ENCODE measurements around the gene PAK2. TPM values are rescaled to one million over a fixed set of nuclear protein-coding genes. Genes with fewer than 3 reads are reported as not detected.
"Not testable (repeated sequence)": the region's sequence is repeated elsewhere in the genome, so short reads cannot be mapped to it uniquely, and the experiment has no call there.

PAK2 gene
- total RNA-seq, 1 donor from 2014 or later = 53.6 TPM

DNA sequence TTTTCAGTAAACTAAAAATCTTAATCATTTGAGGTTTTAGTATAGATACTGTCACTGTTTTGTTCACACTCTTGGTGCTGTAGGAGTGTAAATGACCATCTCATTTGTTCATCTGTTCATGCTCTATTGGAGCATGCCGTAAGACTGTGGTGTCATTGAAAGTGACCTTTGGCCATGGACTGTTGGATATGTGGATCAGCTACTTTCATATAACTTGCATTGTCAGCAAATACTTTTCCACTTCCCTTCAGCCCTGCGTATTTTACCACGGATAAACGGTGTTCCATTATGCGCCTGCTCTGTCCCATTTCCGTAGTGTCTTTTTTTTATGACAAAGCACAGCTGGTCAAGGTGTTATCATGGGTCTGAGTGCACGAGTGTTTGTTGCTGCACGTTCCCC is 95.4 kb downstream of the PAK2 start:
- no peaks in the 10 kb centered on the region for H3K27me3 Mint-ChIP-seq (ENCODE audit: insufficient read depth, low read depth)
- no peaks in the 10 kb centered on the region for H3K4me1 Mint-ChIP-seq
- no peaks in the 10 kb centered on the region for H3K79me2 ChIP-seq (ENCODE audit: low read depth)
- no peak overlapping the region for H3K27ac ChIP-seq
- TF ChIP-seq EZH2 (IDR thresholded peaks at IDR 0.05) (no peak), EZH2phosphoT487 (IDR thresholded peaks at IDR 0.05) (no peak)
- TF ChIP-seq, protein P1, sequence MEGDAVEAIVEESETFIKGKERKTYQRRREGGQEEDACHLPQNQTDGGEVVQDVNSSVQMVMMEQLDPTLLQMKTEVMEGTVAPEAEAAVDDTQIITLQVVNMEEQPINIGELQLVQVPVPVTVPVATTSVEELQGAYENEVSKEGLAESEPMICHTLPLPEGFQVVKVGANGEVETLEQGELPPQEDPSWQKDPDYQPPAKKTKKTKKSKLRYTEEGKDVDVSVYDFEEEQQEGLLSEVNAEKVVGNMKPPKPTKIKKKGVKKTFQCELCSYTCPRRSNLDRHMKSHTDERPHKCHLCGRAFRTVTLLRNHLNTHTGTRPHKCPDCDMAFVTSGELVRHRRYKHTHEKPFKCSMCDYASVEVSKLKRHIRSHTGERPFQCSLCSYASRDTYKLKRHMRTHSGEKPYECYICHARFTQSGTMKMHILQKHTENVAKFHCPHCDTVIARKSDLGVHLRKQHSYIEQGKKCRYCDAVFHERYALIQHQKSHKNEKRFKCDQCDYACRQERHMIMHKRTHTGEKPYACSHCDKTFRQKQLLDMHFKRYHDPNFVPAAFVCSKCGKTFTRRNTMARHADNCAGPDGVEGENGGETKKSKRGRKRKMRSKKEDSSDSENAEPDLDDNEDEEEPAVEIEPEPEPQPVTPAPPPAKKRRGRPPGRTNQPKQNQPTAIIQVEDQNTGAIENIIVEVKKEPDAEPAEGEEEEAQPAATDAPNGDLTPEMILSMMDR (IDR thresholded peaks at IDR 0.05) = no peak
- no peak overlapping the region for H3K4me3 Mint-ChIP-seq
- peaks cover 7% of the 10 kb centered on the region for H3K36me3 Mint-ChIP-seq
- no peaks in the 10 kb centered on the region for H4K20me1 ChIP-seq (ENCODE audit: low read depth)
- H3K4me1 ChIP-seq = no peaks in the 10 kb centered on the region
- no peak overlapping the region for H3K4me2 ChIP-seq
- no peak overlapping the region for H3K4me3 ChIP-seq
- DNase-seq (ENCODE audit: low spot score) = no peak
- no peak overlapping the region for H3K27ac Mint-ChIP-seq
- no peak overlapping the region for H3K9ac ChIP-seq
- H3K27me3 ChIP-seq = no peaks in the 10 kb centered on the region
- H3K9me3 ChIP-seq (ENCODE audit: low read depth) = no peaks in the 10 kb centered on the region
- H3K9me3 Mint-ChIP-seq = no peaks in the 10 kb centered on the region
- H3K36me3 ChIP-seq = peaks cover 9% of the 10 kb centered on the region
- no peak overlapping the region for H2AFZ ChIP-seq (replicated peaks)
- peaks cover 12% of the 10 kb centered on the region for H3F3A ChIP-seq (ENCODE audit: low read depth)

DNA sequence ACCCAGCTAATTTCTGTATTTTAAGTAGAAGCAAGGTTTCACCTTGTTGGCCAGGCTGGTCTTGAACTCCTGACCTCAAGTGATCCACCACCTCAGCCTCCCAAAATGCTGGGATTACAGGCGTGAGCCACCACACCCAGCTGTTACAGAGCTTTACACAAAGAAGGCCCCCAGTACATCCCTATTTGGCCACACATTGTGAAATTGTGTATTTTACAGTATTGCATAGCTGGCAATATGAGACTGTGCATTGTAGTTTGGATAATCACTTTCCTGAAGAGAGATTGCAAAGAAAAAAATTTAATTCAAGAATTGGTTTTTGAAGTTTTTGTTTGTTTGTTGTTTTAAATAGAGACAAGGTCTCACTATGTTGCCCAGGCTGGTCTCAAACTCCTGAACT is 97.0 kb downstream of the PAK2 start:
- not testable (repeated sequence) for H3K36me3 Mint-ChIP-seq; H2AFZ ChIP-seq (replicated peaks); H3K4me1 ChIP-seq; H3K27ac Mint-ChIP-seq; H3K36me3 ChIP-seq; H3K27me3 Mint-ChIP-seq (ENCODE audit: insufficient read depth, low read depth); H3K27me3 ChIP-seq; H3K9me3 Mint-ChIP-seq; H3K27ac ChIP-seq; H3K4me2 ChIP-seq; H3K4me1 Mint-ChIP-seq; H3K4me3 ChIP-seq; DNase-seq (ENCODE audit: low spot score); H4K20me1 ChIP-seq (ENCODE audit: low read depth); H3K4me3 Mint-ChIP-seq; H3K9me3 ChIP-seq (ENCODE audit: low read depth); H3K79me2 ChIP-seq (ENCODE audit: low read depth); H3K9ac ChIP-seq
- peaks cover 12% of the 10 kb centered on the region for H3F3A ChIP-seq (ENCODE audit: low read depth)

DNA sequence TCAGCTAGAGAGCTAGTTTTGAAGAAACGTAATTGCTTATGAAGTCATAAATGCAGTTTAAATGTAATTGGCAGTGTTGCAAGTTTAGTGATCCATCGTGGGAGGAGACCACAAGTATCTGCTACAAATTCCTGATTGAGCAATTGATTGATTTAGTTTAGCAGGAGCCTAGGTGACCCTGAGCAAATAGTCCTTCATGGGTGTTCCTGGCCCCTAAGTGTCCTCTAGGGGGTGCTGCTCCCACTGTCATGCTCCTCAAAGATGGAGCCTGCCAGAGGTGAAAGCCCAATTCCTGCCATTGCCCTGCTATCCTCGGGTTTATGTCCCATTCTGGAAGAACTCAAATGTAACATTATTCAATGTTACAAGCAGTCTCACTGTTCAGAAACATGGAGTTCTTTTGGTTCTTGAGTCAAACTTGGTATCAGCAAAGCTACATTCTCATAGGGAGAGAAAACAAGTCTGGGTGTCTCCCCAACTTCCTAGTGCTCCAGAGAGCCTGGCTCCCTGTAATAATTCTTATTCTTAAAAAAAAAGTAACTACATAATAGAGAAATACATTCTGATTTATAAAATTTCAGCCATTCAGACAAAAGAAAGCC is 98.3 kb downstream of the PAK2 start:
- Mint-ChIP-seq H3K4me1 (no peaks in the 10 kb centered on the region), H3K36me3 (peaks cover 5% of the 10 kb centered on the region), H3K9me3 (no peaks in the 10 kb centered on the region), H3K4me3 (no peak overlapping the region), H3K27ac (no peak overlapping the region), H3K27me3 (ENCODE audit: insufficient read depth, low read depth) (no peaks in the 10 kb centered on the region)
- Histone ChIP-seq H3K4me1 (no peaks in the 10 kb centered on the region), H3K27ac (no peak overlapping the region), H3K9ac (no peak overlapping the region), H3F3A (ENCODE audit: low read depth) (peaks cover 4% of the 10 kb centered on the region), H3K4me3 (no peak overlapping the region), H3K79me2 (ENCODE audit: low read depth) (no peaks in the 10 kb centered on the region), H2AFZ (replicated peaks) (peak overlapping the region; percentile 37), H3K36me3 (no peaks in the 10 kb centered on the region), H3K9me3 (ENCODE audit: low read depth) (no peaks in the 10 kb centered on the region), H3K27me3 (no peaks in the 10 kb centered on the region), H4K20me1 (ENCODE audit: low read depth) (no peaks in the 10 kb centered on the region), H3K4me2 (no peak overlapping the region)
- DNase-seq (ENCODE audit: low spot score) = peak; percentile 70
- TF ChIP-seq, protein P1 (IDR thresholded peaks at IDR 0.05) = peak; percentile 78
- TF ChIP-seq EZH2phosphoT487 (IDR thresholded peaks at IDR 0.05) (no peak), EZH2 (IDR thresholded peaks at IDR 0.05) (no peak)

DNA sequence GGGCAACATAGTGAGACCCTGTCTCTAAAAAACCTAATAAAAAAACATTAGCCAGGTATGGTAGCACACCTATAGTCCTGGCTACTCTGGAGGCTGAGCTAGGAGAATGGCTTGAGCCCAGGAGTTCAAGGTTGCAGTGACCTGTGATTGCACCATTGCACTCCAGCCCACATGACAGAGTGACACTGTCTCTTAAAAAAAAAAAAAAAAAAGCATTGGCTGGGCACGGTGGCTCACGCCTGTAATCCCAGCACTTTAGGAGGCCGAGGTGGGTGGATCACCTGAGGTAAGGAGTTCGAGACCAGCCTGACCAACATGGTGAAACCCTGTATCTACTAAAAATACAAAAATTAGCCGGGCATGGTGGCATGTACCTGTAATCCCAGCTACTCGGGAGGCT is 99.7 kb downstream of the PAK2 start:
- H3K4me3 Mint-ChIP-seq; H3K9ac ChIP-seq; H3K9me3 ChIP-seq (ENCODE audit: low read depth); H3K79me2 ChIP-seq (ENCODE audit: low read depth); H3K27me3 Mint-ChIP-seq (ENCODE audit: insufficient read depth, low read depth); H3K36me3 Mint-ChIP-seq; H3K36me3 ChIP-seq; H3K4me1 ChIP-seq; H3K4me3 ChIP-seq; H3K27me3 ChIP-seq; H2AFZ ChIP-seq (replicated peaks); H4K20me1 ChIP-seq (ENCODE audit: low read depth); H3K4me2 ChIP-seq; H3F3A ChIP-seq (ENCODE audit: low read depth); H3K9me3 Mint-ChIP-seq; H3K27ac ChIP-seq; H3K4me1 Mint-ChIP-seq; H3K27ac Mint-ChIP-seq; DNase-seq (ENCODE audit: low spot score): not testable (repeated sequence)

Data from neural progenitor cell (in vitro differentiated cells).